ENCODE measurements around the gene PSMA2. TPM values are rescaled to one million over a fixed set of nuclear protein-coding genes. Genes with fewer than 3 reads are reported as not detected.

The PSMA2 gene
- total and polyA plus RNA-seq, 8 donors, result 65.8 to 159 (median 137) TPM

- Histone ChIP-seq H3K27ac (peak overlapping the region in 1 of 2 donors; percentile 85), H3K36me3 (no peaks in the 10 kb centered on the region), H3K9me3 (no peaks in the 10 kb centered on the region), H3K27me3 (no peaks in the 10 kb centered on the region), H3K4me3 (peak overlapping the region in 1 of 2 donors; percentile 75), H3K4me1 (peaks cover 18 to 52% of the 10 kb centered on the region in 2 donors)
- no peak for TF ChIP-seq CTCF (IDR thresholded peaks at IDR 0.05)
- ATAC-seq (no peak), DNase-seq (no peak)
- intact Hi-C loops (cut with DNase I), result no loop called here
Measured at GRCh38 chr7:42910306-42910705, 21.7 kb downstream of the PSMA2 start.

DNA sequence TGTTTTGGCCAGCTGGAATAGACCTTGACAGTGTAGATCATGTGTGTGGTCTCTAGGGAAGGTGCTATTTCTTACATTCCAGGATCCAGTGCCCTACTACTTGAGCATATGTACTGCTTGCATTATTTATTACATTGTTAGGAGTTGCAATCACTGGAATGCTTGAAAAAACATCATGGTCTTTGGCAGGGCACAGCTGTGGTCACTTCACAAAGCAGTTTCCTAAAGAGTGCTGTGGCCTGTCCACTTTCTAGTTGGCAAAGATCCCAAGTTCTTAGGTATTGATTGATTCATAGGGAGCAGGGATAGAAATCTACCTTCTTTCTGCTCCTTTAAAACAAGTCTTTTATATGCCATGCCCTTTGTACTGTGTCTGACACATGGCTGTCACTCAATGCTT lies 24.7 kb downstream of the PSMA2 start:
- no peak overlapping the region for H3K4me3 ChIP-seq
- intact Hi-C loops (cut with DNase I), result no loop called here
- ATAC-seq, result no peak
- peaks cover 9 to 23% of the 10 kb centered on the region in 2 donors for H3K4me1 ChIP-seq
- no peaks in the 10 kb centered on the region for H3K9me3 ChIP-seq
- TF ChIP-seq CTCF (IDR thresholded peaks at IDR 0.05), result no peak
- no peaks in the 10 kb centered on the region for H3K36me3 ChIP-seq
- peak overlapping the region in 1 of 2 donors; percentile 46 for H3K27ac ChIP-seq
- DNase-seq, result no peak
- H3K27me3 ChIP-seq, result no peaks in the 10 kb centered on the region

GRCh38 chr7:42906181-42906580 lies 25.8 kb downstream of the PSMA2 start:
- H3K9me3 ChIP-seq, result no peaks in the 10 kb centered on the region
- DNase-seq, result no peak
- no peaks in the 10 kb centered on the region for H3K36me3 ChIP-seq
- H3K4me1 ChIP-seq, result peaks cover 8 to 17% of the 10 kb centered on the region in 2 donors
- no peak overlapping the region for H3K4me3 ChIP-seq
- ATAC-seq, result no peak
- H3K27me3 ChIP-seq, result no peaks in the 10 kb centered on the region
- intact Hi-C loops (cut with DNase I), result no loop called here
- TF ChIP-seq CTCF (IDR thresholded peaks at IDR 0.05), result no peak
- H3K27ac ChIP-seq, result no peak overlapping the region

- no peak for TF ChIP-seq CTCF (IDR thresholded peaks at IDR 0.05)
- no peaks in the 10 kb centered on the region for H3K36me3 ChIP-seq
- H3K9me3 ChIP-seq, result no peaks in the 10 kb centered on the region
- no peak overlapping the region for H3K4me3 ChIP-seq
- DNase-seq, result no peak
- H3K27ac ChIP-seq, result no peak overlapping the region
- H3K27me3 ChIP-seq, result no peaks in the 10 kb centered on the region
- H3K4me1 ChIP-seq, result no peaks in the 10 kb centered on the region
- ATAC-seq, result no peak
- intact Hi-C loops (cut with DNase I), result no loop called here
Measured at GRCh38 chr7:42902331-42902730, 29.6 kb downstream of the PSMA2 start.

DNA sequence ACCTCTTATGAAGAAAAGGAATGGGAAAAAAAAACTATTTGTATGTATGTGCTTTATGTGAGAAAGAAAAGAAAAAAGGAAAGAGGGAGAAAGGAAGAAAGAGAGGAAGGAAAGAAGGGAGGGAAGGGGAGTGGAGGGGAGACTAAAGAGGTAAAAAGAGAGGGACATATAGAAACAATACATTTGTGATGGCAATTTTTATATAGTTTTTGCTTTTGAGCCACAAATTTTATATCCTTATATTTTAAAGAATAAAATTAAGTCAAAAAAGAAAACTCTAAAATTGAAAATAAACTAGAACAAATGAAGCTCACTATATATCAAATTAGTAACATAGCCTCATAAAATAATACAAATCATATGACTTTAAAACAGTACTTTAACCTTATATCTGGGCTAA lies 31.1 kb downstream of the PSMA2 start:
- intact Hi-C loops (cut with DNase I), result no loop called here

More for the DNA sequence above, 31.1 kb downstream of the PSMA2 start:
- Histone ChIP-seq H3K4me1 (no peaks in the 10 kb centered on the region), H3K27ac (no peak overlapping the region), H3K4me3 (no peak overlapping the region), H3K27me3 (no peaks in the 10 kb centered on the region), H3K36me3 (no peaks in the 10 kb centered on the region), H3K9me3 (no peaks in the 10 kb centered on the region)
- no peak for TF ChIP-seq CTCF (IDR thresholded peaks at IDR 0.05)
- DNase-seq (no peak), ATAC-seq (no peak)
